ENCODE data around the gene LRRN2.

GRCh38 chr1:204583909-204584632 lies 101.5 kb downstream of the LRRN2 start:
- TF ChIP-seq CTCF (IDR thresholded peaks at IDR 0.05 in 2 of 3, conservative IDR thresholded peaks at IDR 0.05 in 1 of 3; ENCODE audit: insufficient read depth in 2 of 3, low read depth in 1 of 3, low read length in 3 of 3) = no peak
- no peak for TF ChIP-seq RUNX1 (IDR thresholded peaks at IDR 0.05; ENCODE audit: low read depth)
- TF ChIP-seq RNF2 (IDR thresholded peaks at IDR 0.05) = no peak

All from K562 (cell line).